Kidney tubule cell (primary cell): Measurements from ENCODE around the gene NMD3.
A peak's percentile ranks its signal among the peaks of the same experiment; 100 is the strongest.
"Not testable (repeated sequence)": the region's sequence is repeated elsewhere in the genome, so short reads cannot be mapped to it uniquely, and the experiment has no call there.

ENCODE experiments used
- DNase-seq: peaks from one replicate; pipeline ENCODE4 v3.0.0-alpha.2; 2018; ENCODE audit warnings: low spot score

The NMD3 gene

GRCh38 chr3:161220850-161221753 is at the start of gene NMD3:
NMD3 (plus strand) TSS chr3:161221311; CDS start chr3:161222014, 703 bp downstream.
- DNase-seq: peak; percentile 93

GRCh38 chr3:161171639-161172552 is 49.2 kb upstream of the NMD3 start:
- DNase-seq: peak; percentile 22

- DNase-seq: no peak
These were observed 45.6 kb upstream of the NMD3 start for GRCh38 chr3:161175506-161175905.

- peak; percentile 7 for DNase-seq
These were observed 43.1 kb upstream of the NMD3 start for GRCh38 chr3:161177991-161178390.

GRCh38 chr3:161181371-161181770 is 39.7 kb upstream of the NMD3 start:
- DNase-seq: not testable (repeated sequence)

GRCh38 chr3:161187046-161187445 is 34.1 kb upstream of the NMD3 start:
- DNase-seq: no peak

GRCh38 chr3:161197855-161198850 is 23.0 kb upstream of the NMD3 start:
- peak; percentile 76 for DNase-seq

GRCh38 chr3:161199926-161200325 is 21.2 kb upstream of the NMD3 start:
- DNase-seq: no peak

GRCh38 chr3:161203485-161204098 is 17.5 kb upstream of the NMD3 start:
- no peak for DNase-seq

GRCh38 chr3:161208931-161209330 is 12.2 kb upstream of the NMD3 start:
- DNase-seq: no peak

GRCh38 chr3:161212171-161212771 is 8.8 kb upstream of the NMD3 start:
- no peak for DNase-seq

- no peak for DNase-seq
These were observed 8.2 kb upstream of the NMD3 start for GRCh38 chr3:161212906-161213305.

GRCh38 chr3:161213644-161214043 is 7.5 kb upstream of the NMD3 start:
- no peak for DNase-seq

- no peak for DNase-seq
These were observed 5.9 kb upstream of the NMD3 start for GRCh38 chr3:161215185-161215584.

- DNase-seq: peak; percentile 70
These were observed 3.6 kb upstream of the NMD3 start for GRCh38 chr3:161217496-161217895.

GRCh38 chr3:161219495-161219894 is 1.6 kb upstream of the NMD3 start:
- DNase-seq: no peak

- peak; percentile 37 for DNase-seq
These were observed 892 bp downstream of the NMD3 start for GRCh38 chr3:161221806-161222600.

- peak; percentile 6 for DNase-seq
These were observed 1.6 kb downstream of the NMD3 start for GRCh38 chr3:161222662-161223061.

- DNase-seq: no peak
These were observed 3.7 kb downstream of the NMD3 start for GRCh38 chr3:161224786-161225185.
